HUDEP-2 (cell line): ENCODE results near the gene SCNN1A.

Experiments
- DNase-seq, 76 experiments: peaks; one replicate each; lab custom pipeline; 2025; ENCODE audit not compliant: unreplicated experiment in 76 of 76; lab: John Stamatoyannopoulos, UW

SCNN1A gene

GRCh38 chr12:6369916-6370575 is 5.3 kb downstream of the SCNN1A start:
- no peak for DNase-seq

- no peak for DNase-seq
Observed at GRCh38 chr12:6368906-6369525, 6.3 kb downstream of the SCNN1A start.

DNA sequence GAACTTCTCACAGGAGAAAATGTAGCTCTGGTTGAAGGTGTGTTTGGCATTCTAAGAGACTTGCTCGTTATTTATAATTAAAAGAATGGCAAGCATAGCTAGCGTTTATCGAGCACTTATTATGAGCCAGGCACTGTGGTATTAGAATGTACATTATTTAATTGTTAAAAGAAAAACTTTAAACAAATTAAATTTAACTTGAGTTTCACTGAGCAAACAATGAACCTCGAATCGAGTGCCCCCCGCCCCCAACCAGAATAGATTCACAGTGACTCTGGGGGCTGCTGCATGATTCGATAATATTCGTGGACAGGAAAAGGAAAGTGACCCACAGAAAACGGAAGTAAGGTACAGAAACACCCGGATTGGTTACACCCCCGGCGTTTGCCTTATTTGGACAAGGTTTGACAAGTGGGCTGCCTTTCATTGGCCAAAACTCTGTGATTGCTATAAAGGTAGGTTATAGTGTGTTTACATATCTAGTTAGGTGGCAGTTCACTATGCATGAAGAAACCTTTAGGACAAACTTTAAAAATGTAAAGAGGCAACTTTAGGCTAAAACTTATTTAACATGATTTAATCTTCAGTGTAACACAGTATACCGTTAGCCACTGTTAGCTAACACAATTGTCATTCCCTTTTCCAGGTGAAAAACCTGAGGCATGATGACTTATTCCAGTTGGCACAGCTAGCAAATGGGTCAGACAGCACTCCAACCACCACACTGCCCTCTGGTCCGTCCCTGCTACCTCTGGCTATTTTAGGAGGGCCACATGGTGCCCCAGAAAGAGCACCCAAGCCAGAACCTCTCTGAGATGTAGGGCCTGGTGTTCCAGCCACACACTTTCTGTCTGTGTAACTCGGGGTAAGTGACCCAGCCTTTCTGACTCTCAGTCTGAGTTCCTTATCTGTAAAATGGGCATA is 7.1 kb downstream of the SCNN1A start:
- peak in 1 of 76 experiments; percentile 11 for DNase-seq

GRCh38 chr12:6367065-6367968 is 8.0 kb downstream of the SCNN1A start:
- peak in 14 of 76 experiments; percentile 4 to 53 (median 18) for DNase-seq

DNA sequence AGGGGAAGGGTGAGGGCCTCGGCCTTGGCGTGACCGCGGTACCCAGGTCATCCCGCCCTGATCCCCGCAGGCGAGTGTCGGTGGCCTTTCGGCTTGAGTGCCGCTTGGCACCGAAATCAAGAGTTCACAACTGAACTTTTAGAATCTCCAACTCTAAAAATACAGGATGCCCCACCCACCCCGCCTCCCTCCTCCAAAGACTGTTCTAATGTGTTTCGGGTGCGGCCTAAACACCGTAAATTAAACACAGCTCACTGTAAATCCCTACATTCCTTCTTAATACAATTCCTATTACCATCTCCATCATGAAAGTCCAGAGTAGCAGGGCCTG is 11.4 kb downstream of the SCNN1A start:
- no peak for DNase-seq

- peak in 32 of 76 experiments; percentile 9 to 61 (median 33) for DNase-seq
Observed at GRCh38 chr12:6363330-6364043, 11.9 kb downstream of the SCNN1A start.

DNA sequence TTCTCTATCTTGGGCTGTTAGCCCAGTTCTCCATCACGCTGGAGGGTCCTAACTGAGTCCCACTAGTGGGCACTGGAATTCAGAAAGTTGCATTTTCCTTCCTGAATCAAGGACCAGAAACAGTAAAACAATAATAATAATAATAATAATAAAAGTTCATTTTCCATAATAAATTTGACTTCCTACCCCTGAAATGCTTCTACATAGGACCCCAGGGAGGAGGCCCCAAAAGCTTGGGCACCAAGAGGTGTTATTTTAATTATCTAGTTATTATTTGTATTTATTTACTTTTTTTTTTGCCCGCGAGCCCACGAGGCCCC is 12.4 kb downstream of the SCNN1A start:
- no peak for DNase-seq

DNA sequence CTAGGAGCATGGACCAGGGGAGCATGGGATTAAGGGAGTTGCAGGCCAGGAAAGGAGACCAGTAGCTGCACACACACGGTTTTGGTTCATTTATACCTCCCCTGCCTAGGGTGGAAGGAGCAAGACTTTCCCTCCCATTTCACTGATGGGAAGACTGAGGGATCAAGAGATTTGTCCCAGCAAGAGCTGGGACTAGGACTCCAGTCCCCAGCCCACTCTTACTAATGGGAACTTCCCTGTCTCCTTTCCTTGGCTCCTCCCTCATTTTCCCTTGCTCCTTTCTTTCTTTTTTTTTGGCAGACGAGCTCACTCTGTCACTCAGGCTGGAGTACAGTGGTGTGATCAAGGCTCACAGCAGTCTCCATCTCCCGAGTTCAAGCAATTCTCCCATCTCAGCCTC is 13.0 kb downstream of the SCNN1A start:
- DNase-seq = no peak

DNA sequence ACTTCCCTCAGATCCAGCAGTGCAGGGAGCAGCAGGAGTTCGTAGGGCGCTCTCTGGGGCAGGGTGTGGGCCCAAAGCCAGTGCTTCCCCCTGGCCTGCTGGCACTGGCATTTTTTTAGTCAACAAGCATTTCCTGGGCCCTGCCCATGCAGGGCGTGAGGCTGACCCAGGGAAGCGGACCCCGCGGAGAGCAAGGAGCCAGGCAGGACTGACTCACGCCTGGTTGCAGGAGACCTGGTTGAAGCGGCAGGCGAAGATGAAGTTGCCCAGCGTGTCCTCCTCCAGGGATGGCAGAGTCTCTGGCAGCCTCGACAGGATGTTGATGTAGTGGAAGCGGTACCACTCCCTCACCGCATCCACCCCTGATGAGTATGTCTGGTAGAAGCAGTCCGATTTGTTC is 13.5 kb downstream of the SCNN1A start:
- DNase-seq = no peak

- DNase-seq = no peak
Observed at GRCh38 chr12:6360578-6361490, 14.5 kb downstream of the SCNN1A start.

- DNase-seq = no peak
Observed at GRCh38 chr12:6360080-6360571, 15.2 kb downstream of the SCNN1A start.

GRCh38 chr12:6358881-6359280 is 16.5 kb downstream of the SCNN1A start:
- DNase-seq = no peak

DNA sequence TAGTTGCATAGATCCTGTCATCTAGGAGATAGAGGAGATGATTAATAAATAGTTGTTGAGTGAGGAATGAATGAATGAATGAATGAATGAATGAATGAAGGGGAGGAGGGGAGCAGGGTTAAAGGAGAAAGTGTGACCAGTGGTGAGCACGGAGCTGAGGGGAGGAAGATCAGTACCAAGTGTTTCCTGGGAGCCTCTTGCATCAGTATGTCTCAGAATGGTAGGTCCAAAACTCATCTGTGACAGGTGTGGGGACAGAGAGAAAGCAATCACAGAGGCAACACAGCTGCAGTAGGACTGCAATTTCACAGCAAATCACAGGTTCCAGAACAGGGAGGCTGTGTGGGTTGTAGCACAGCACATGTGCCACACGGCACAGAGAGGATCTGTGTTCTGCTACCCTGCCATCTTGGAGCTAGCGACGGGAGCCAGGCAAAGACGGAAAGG is 19.0 kb downstream of the SCNN1A start:
- no peak for DNase-seq

DNA sequence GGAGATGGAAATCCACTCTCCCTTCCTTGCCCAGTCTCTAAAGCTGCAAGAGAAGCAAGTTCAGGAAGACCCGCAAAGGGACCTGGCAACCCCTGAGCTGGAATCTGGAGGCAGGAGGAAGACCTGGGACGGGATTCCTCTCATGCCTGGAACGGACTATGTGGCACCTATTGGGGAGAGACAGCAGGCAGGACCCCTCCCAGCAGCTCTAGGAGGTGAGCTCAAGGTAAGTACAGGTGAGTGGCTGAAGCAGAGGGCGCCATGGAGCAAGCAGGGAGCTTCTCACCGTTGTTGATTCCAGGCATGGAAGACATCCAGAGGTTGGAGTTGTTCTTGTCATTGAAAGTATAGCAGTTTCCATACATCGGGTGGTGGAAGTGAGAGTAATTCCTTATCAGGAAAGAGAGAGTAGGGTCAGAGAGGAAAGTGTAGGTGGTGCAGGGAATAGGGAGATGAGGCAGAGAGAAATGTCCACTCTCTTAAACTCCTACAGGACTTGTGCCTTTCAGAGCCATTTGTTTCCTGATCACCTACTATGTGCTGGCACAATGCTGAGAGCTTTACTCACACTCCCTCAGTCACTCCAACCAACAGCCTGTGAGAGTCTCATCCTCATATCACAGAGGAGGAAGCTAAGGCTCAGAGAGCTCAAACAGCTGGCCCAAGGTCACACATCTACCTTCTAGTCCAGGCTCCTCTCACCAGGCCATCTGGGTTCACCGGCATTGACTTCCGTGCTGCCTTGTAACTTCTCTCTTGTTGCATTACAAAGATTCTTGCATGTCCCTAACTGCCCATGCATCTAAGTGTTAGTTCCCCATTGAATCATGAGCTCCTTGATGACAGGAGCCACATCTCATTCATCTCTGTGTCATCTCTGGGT is 19.6 kb downstream of the SCNN1A start:
- no peak for DNase-seq

GRCh38 chr12:6354495-6355393 is 20.6 kb downstream of the SCNN1A start:
- DNase-seq = no peak

DNA sequence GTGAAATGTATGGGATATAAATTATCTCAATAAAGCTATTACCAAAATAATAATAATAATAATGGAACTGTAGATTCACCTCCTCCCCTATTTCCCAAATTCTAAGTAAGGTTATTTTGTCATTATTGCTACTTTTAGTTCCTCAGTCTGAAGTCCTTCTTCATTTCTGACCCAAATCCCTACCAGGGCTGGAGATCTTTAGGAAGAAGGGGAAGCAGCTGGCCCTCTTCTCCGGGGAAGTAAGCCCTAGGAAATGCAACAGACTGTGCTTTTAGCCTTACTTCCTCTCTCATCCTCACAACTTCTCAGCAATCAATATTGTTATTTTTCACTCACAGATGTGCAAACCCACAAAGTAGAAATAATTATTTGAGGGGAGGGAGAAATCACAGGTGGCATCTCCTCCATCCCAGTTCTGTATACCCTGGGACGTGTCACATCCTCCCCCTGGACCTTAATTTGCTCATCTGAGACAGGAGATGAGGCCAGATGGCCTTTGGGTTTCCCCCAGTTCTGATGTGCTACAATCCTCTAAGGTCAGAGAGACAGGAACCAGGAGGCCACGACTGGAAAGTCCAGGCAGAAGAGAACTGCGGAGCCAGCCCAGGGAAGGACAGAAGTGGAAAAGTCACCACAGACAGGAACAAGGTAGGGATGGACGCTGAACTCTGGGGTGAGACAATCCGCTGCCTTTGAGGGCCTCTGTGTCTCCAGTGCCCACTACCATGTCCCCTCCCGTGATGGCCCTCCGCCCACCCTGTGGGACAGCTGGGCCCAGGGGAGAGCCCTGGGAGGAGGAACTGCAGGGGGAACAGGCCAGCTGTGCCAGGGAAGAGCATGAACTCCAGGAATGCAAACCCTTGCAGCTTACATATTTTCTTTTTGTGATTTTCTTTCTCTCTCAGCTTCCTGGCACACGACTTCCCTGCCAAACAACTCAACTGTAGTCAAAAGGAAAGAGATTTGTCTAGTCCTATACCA is 22.9 kb downstream of the SCNN1A start:
- no peak for DNase-seq
